Activated CD4-positive, alpha-beta T cell treated with anti-CD3 and anti-CD28 coated beads, Interleukin-2, amount 50 U/mL, for 24 hours (primary cell): Measurements from ENCODE around the gene IQCM.

Experiments used
- DNase-seq, 2 donors: peaks; one replicate each; pipeline ENCODE4 v3.0.0-alpha.2; 2020; ENCODE audit warnings: low read depth in 1 of 2, low spot score in 1 of 2

IQCM gene, protein sequence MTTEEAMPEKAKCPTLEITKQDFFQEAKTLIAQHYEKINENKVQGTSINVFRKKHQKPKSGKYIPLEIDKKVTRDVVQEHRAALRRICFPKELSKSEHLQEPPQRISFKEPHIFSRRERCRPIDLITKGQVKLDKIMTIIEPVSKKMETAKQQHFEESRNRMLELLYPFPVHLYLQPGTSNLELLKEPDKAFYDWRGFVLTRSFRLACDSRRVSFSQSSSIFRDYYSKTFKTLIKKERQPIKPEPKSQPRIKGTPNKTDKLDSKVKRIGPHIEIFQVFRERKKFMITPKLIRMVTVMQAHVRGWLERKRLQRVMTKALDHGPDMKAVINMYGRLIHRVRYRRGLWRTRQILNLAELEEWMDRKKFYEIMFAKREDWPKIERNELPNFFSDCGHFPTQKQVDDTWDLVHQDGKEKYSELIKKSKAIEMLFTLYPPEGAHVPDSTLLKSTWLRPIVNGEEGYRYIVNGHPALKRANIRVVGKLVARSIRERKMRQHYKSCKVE

DNA sequence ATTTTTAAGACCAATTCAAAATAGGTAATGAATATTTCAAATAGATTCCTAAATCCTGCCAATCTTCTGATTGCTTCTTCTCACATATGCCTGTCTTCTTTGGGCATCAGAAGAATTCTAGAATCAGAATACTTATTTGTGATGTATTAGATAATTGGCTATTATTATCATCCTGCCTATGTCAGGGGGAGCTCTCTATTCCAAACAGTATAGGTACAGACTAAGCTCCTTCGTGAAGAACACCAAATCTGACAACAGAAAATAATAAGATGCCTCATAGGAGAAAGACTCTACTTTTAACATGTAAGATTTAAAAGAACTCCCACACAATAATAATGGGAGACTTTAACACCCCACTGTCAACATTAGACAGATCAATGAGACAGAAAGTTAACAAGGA is at the start of gene IQCM:
IQCM (minus strand) TSS at position 101 of the 400 bp plus-strand sequence. CDS start 73,152 bp downstream, outside the sequence.
- DNase-seq = no peak

- no peak for DNase-seq
Observed at GRCh38 chr4:149857446-149857845, 41.8 kb upstream of the IQCM start.

- DNase-seq = no peak
Observed at GRCh38 chr4:149845743-149846142, 30.1 kb upstream of the IQCM start.

DNA sequence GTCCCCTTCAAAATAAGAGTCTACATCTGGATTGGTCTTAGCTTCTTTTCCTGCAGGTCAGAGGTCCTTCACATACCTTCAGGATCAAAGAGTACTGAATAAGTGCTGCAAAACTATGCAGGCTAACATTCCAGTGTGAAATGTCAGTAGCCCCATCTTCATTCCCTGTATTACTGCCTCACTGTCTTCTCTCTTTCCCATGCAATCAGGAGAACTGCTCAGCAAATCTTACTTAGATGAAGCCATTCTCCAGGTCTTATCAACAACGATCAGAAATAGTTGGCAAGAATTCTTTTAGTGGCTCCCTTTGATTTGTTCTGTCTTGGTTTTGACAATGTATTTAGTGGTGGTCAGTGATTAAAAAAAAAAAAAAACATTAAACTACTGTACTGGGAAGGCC is 26.0 kb upstream of the IQCM start:
- no peak for DNase-seq

GRCh38 chr4:149838036-149838435 is 22.4 kb upstream of the IQCM start:
- DNase-seq = no peak

GRCh38 chr4:149836546-149836945 is 20.9 kb upstream of the IQCM start:
- DNase-seq = no peak

DNA sequence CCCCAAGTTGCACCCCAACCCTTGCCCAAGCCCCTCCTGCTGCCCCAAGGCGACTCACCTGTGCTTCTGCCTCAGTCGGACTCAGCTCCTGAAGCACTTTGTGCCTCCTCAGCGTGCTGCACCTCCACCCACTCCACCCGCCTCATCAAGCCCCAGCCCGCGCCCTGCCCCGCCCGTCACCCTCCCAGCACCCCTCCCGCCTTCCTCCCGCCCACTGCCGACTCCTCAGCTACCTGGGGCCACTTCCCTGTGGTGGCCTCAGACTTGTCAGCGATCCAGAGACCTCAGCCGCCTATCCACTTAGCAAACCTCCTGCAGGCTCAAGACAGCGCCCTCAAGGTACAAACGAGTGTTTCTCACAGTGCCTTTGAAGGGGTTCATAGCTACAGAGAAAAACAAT is 19.6 kb upstream of the IQCM start:
- no peak for DNase-seq

DNA sequence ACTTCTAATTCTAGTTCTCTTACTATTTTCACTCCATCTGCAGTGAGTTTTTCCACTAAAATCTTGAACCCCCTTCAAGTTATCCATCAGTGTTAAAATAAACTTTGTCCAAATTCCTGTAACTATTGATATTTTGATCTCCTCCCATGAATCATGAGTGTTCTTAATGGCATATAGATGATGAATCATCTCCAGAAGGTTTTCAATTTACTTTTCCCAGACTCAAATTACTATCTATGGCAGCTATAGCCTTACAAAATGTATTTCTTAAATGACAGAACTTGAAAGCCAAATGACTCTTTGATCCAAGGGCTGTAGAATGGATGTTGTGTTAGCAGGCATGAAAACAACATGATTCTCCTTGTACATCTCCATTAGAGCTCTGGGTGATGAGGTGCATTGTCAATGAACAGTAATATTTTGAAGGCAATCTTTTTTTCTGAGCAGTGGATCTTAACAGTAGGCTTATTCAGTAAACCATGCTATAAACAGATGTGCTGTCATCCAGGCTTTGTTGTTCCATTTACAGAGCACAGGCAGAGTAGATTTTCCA is 16.1 kb upstream of the IQCM start:
- no peak for DNase-seq

GRCh38 chr4:149830823-149831222 is 15.2 kb upstream of the IQCM start:
- DNase-seq = no peak

GRCh38 chr4:149825336-149825735 is 9.7 kb upstream of the IQCM start:
- DNase-seq = no peak

- DNase-seq = no peak
Observed at GRCh38 chr4:149823769-149824221, 8.2 kb upstream of the IQCM start.

DNA sequence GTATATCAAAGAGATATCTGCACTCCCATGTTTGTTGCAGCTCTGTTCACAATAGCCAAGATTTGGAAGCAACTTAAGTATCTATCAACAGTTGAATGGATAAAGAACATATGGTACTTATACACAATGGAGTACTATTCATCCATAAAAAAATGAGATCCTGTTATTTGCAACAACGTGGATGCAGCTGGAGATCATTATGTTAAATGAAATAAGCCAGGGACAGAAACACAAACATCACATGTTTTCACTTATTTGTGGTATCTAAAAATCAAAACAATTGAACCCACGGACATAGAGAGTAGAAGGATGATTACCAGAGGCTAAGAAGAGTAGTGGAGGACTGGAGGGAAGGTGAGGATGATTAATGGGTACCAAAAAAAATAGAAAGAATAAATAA is 14.2 kb downstream of the IQCM start:
- no peak for DNase-seq

- no peak for DNase-seq
Observed at GRCh38 chr4:149799546-149799945, 16.1 kb downstream of the IQCM start.

DNA sequence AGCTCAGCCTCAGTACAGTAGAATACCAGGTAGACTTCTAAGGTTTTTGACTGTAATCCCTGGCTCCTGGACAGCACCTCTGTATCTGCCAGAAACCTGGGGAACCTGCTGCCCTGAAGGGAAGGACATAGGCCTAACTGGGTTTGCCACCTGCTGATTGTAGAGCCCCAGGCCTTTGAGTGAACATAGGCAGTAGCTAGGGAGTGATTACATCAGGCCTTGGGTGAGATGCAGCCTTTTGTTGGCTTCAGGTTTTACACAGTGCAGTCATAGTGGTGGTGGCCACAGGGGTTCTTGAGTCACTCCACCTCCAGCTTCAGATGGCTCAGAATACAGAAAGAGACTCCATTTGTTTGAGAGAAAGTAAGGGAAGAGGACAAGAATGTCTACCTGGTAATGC is 19.3 kb downstream of the IQCM start:
- no peak for DNase-seq

DNA sequence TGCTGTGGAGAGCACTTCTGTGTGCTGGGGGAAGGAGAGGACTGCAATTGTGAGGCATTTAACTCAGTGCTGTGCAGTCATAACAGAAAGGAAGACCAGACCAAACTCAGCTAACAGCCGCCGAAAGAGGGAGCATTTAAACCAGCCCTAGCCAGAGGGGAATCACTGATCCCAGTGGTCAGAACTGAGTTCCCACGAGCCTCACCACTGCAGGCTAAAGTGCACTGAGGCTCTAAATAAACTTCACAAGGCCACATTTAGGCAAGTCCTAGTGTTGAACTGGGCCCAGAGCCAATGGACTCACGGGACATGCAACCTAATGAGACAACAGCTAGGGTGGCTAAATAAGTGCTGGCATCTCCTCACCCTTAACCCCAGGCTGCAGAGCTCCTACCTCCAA is 20.4 kb downstream of the IQCM start:
- no peak for DNase-seq

DNA sequence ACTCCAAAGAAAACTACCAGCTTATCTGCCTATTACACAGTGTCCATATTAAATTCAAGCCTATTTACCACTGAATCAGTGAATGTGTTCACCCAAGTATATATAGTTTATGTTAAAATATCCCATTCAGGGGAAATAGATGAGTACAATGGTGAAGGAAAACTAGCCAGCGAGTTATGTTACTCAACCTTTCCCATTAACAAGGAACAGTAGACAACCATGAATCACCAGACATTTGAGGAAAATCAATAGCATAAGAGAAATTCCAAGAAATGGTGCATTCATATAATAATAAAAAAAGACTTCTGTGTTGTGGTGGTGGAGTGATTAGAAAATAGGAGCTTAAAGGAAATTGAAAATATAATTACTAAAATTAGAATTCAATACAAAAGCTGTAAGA is 21.3 kb downstream of the IQCM start:
- DNase-seq = no peak

DNA sequence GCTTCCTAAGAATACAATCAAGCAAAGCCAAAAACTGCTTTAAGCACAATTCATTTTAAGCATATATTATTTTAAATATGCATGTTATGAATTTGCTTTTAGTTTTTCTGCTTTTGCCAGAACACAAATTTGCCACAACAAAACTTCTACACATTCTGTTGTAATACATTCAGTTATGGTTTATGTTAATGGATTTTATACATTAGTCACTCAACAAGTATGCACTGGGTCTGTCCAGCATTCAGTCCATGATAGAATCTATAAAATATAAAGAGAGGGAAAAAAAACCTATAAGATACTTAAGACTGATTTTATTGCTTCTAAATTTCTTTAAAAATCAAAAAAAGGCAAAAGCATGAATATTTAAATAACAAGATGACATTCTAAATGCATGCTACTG is 22.2 kb downstream of the IQCM start:
- DNase-seq = no peak

GRCh38 chr4:149791851-149792250 is 23.8 kb downstream of the IQCM start:
- no peak for DNase-seq

- DNase-seq = no peak
Observed at GRCh38 chr4:149790172-149790907, 25.3 kb downstream of the IQCM start.

DNA sequence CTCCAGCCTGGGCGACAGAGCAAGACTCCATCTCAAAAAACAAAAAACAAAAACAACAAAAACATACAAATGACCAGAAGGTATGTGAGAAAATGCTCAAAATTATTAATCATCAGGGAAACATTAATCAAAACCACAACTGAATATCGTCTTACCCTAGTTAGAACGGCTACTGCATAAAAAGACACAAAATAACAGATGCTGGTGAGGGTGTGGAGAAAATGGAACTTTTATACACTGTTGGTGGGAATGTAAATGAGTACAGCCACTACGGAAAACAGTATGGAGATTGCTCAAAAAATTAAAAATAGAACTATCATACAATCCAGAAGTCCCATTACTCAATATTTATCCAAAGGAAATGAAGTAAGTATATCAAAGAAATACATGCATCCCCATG is 27.3 kb downstream of the IQCM start:
- no peak for DNase-seq

DNA sequence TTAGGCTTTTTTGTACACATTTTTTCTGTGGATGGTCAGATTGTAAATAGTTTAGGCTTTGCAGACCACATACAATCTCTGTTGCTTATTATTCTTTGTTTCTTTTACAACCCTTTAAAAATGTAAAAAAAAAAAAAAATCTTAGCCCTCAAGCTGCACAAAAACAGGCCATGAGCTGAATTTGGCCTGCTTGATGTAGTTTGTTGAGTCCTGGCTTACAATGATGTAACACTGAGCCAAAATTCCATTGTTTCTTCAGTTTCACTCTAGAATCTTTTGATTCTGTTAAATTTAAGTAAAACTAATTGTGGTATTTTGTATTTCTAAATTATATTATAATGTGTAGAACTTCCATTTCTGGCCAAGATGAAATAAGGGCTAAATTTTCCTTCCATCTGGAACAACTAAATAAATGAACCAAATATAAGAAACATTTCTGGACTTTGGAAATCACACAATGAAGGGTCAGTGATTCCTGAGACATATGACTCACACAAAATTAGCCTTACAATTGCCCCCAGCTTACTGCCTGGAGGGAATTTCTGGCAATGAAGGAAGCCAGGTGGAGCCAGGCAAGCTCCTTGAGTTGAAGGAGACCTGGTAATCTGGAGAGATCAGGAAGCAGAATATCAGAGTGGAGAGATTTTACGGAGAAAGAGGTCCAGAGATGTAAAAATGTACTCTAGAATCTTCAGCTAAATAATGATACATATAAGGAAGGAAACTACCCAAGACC is 29.8 kb downstream of the IQCM start:
- no peak for DNase-seq
